GM12801 (cell line): ENCODE measurements around the gene BTF3.

Experiments
- CTCF ChIP-seq: IDR thresholded peaks from one replicate; pipeline ENCODE4 v1.5.1; 2011; ENCODE audit warnings: control low read depth; ENCODE audit not compliant: insufficient read length; ENCODE audit errors: extremely low read depth

The BTF3 gene

GRCh38 chr5:73529081-73529480 is 30.8 kb downstream of the BTF3 start:
- TF ChIP-seq CTCF: no peak

GRCh38 chr5:73531356-73531755 is 33.1 kb downstream of the BTF3 start:
- no peak for TF ChIP-seq CTCF

GRCh38 chr5:73532195-73532594 is 34.0 kb downstream of the BTF3 start:
- TF ChIP-seq CTCF: no peak

- TF ChIP-seq CTCF: no peak
Observed at GRCh38 chr5:73534011-73534644, 35.9 kb downstream of the BTF3 start.

- no peak for TF ChIP-seq CTCF
Observed at GRCh38 chr5:73534971-73535370, 36.7 kb downstream of the BTF3 start.

GRCh38 chr5:73539730-73540129 is 41.5 kb downstream of the BTF3 start:
- no peak for TF ChIP-seq CTCF

- TF ChIP-seq CTCF: no peak
Observed at GRCh38 chr5:73540192-73540591, 42.0 kb downstream of the BTF3 start.

- TF ChIP-seq CTCF: no peak
Observed at GRCh38 chr5:73542020-73542419, 43.8 kb downstream of the BTF3 start.
